T-helper 1 cell treated with Interleukin-12 subunit alpha and Interleukin-12 subunit beta and Interleukin-4 antibody, amounts not matched to agents 30 μg/mL and 1 μg/mL, for 36 hours (primary cell): Measurements from ENCODE around the gene MMP20.

Experiments used
- H3K27ac Mint-ChIP-seq: one replicate; pipeline ENCODE4 v1.8.0; 2021; ENCODE audit warnings: mild to moderate bottlenecking, mixed read lengths
- H3K27me3 Mint-ChIP-seq: one replicate; pipeline ENCODE4 v1.8.0; 2021; ENCODE audit warnings: low read depth, mixed read lengths
- H3K36me3 Mint-ChIP-seq: one replicate; pipeline ENCODE4 v1.8.0; 2021; ENCODE audit warnings: low read depth, mixed read lengths
- H3K4me1 Mint-ChIP-seq: one replicate; pipeline ENCODE4 v1.8.0; 2021; ENCODE audit warnings: low read depth, mixed read lengths
- H3K4me3 Mint-ChIP-seq: one replicate; pipeline ENCODE4 v1.8.0; 2021; ENCODE audit warnings: mild to moderate bottlenecking, moderate library complexity, mixed read lengths
- H3K9me3 Mint-ChIP-seq: one replicate; pipeline ENCODE4 v1.8.0; 2021; ENCODE audit warnings: mixed read lengths

The MMP20 gene

GRCh38 chr11:102614485-102614884, 10.6 kb downstream of the MMP20 start:
- peaks cover 6% of the 10 kb centered on the region for H3K27me3 Mint-ChIP-seq
- H3K4me1 Mint-ChIP-seq = peaks cover 17% of the 10 kb centered on the region
- no peak overlapping the region for H3K4me3 Mint-ChIP-seq
- no peaks in the 10 kb centered on the region for H3K36me3 Mint-ChIP-seq
- H3K9me3 Mint-ChIP-seq = no peaks in the 10 kb centered on the region
- no peak overlapping the region for H3K27ac Mint-ChIP-seq

- Mint-ChIP-seq H3K36me3 (no peaks in the 10 kb centered on the region), H3K27me3 (peaks cover 6% of the 10 kb centered on the region), H3K4me3 (no peak overlapping the region), H3K9me3 (no peaks in the 10 kb centered on the region), H3K4me1 (peaks cover 17% of the 10 kb centered on the region), H3K27ac (no peak overlapping the region)
Observed at GRCh38 chr11:102614031-102614430, 11.1 kb downstream of the MMP20 start.

DNA sequence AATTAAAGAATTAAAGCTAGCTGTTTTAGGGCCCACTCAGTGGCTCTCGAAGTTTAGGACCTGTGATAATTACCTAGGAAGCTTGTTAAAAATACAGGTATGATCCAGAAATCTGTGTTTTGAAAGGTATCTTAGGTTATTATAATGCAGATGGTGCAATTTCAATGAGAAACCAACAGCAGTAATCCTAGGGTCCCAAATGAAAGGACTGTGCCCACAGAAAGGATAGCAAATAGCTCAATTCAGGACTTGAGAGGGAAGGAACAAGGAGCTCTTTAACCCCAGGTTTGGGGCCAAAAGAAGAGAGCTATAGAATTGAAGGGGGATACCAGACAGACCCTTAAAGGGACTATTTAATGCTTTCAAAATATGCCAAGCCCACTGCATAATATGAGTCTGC, 11.7 kb downstream of the MMP20 start:
- Mint-ChIP-seq H3K9me3 (no peaks in the 10 kb centered on the region), H3K4me1 (peaks cover 17% of the 10 kb centered on the region), H3K36me3 (no peaks in the 10 kb centered on the region), H3K27ac (no peak overlapping the region), H3K27me3 (peaks cover 6% of the 10 kb centered on the region), H3K4me3 (no peak overlapping the region)

GRCh38 chr11:102611291-102611690, 13.8 kb downstream of the MMP20 start:
- Mint-ChIP-seq H3K27me3 (no peaks in the 10 kb centered on the region), H3K9me3 (no peaks in the 10 kb centered on the region), H3K4me3 (no peak overlapping the region), H3K36me3 (no peaks in the 10 kb centered on the region), H3K27ac (peak overlapping the region; percentile 52), H3K4me1 (peaks cover 17% of the 10 kb centered on the region)

- Mint-ChIP-seq H3K27me3 (no peaks in the 10 kb centered on the region), H3K36me3 (no peaks in the 10 kb centered on the region), H3K27ac (no peak overlapping the region), H3K9me3 (no peaks in the 10 kb centered on the region), H3K4me3 (no peak overlapping the region), H3K4me1 (peaks cover 17% of the 10 kb centered on the region)
Observed at GRCh38 chr11:102610200-102610599, 14.9 kb downstream of the MMP20 start.

- Mint-ChIP-seq H3K9me3 (no peaks in the 10 kb centered on the region), H3K36me3 (no peaks in the 10 kb centered on the region), H3K4me3 (no peak overlapping the region), H3K4me1 (peaks cover 17% of the 10 kb centered on the region), H3K27ac (no peak overlapping the region), H3K27me3 (no peaks in the 10 kb centered on the region)
Observed at GRCh38 chr11:102608699-102609098, 16.4 kb downstream of the MMP20 start.

GRCh38 chr11:102604875-102605274, 20.3 kb downstream of the MMP20 start:
- no peaks in the 10 kb centered on the region for H3K9me3 Mint-ChIP-seq
- peaks cover 3% of the 10 kb centered on the region for H3K4me1 Mint-ChIP-seq
- H3K36me3 Mint-ChIP-seq = no peaks in the 10 kb centered on the region
- H3K27me3 Mint-ChIP-seq = no peaks in the 10 kb centered on the region
- no peak overlapping the region for H3K4me3 Mint-ChIP-seq
- no peak overlapping the region for H3K27ac Mint-ChIP-seq

- H3K27me3 Mint-ChIP-seq = no peaks in the 10 kb centered on the region
- H3K36me3 Mint-ChIP-seq = no peaks in the 10 kb centered on the region
- H3K27ac Mint-ChIP-seq = no peak overlapping the region
- no peaks in the 10 kb centered on the region for H3K9me3 Mint-ChIP-seq
- H3K4me1 Mint-ChIP-seq = peaks cover 11% of the 10 kb centered on the region
- H3K4me3 Mint-ChIP-seq = no peak overlapping the region
Observed at GRCh38 chr11:102604011-102604410, 21.1 kb downstream of the MMP20 start.

DNA sequence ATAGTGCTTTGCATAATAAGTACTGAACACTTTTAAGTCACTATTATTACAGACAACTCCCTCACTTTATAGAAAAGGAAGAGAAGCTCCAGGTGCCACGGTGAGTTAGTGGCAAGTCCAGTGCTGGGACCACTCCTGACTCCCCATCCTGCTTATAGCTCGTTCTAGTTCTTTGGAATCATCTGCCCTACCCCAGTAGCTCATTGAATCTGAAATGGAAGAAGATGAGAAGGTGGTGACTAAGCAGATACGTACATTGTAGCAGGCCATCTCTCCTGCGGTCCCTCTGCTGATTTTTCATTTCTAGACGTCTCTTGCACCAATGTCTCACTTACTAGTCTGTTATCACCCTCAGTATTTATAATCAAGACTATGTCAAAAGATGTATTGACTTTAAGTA, 21.6 kb downstream of the MMP20 start:
- peaks cover 15% of the 10 kb centered on the region for H3K4me1 Mint-ChIP-seq
- no peak overlapping the region for H3K4me3 Mint-ChIP-seq
- no peaks in the 10 kb centered on the region for H3K9me3 Mint-ChIP-seq
- no peaks in the 10 kb centered on the region for H3K36me3 Mint-ChIP-seq
- H3K27ac Mint-ChIP-seq = no peak overlapping the region
- no peaks in the 10 kb centered on the region for H3K27me3 Mint-ChIP-seq

- no peaks in the 10 kb centered on the region for H3K36me3 Mint-ChIP-seq
- no peak overlapping the region for H3K4me3 Mint-ChIP-seq
- H3K4me1 Mint-ChIP-seq = peaks cover 16% of the 10 kb centered on the region
- H3K27ac Mint-ChIP-seq = no peak overlapping the region
- H3K9me3 Mint-ChIP-seq = no peaks in the 10 kb centered on the region
- H3K27me3 Mint-ChIP-seq = no peaks in the 10 kb centered on the region
Observed at GRCh38 chr11:102603091-102603490, 22.0 kb downstream of the MMP20 start.

DNA sequence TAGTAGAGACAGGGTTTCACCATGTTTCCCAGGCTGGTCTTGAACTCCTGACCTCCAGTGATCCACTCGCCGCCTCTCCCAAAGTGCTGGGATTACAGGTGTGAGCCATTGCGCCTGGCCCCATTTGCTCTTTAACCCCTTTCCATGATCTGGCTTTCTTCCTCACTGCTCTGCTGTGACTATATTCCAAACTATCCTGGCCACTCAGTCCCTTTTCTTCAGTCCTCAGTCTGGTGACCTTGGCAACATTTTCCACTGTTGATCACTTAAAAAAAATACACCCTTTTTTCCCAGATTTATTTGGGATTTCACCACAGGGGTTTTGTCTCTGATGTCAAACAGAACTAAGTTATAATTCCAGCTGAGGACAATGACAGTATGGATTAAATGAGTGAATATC, 24.5 kb downstream of the MMP20 start:
- Mint-ChIP-seq H3K36me3 (no peaks in the 10 kb centered on the region), H3K4me3 (no peak overlapping the region), H3K27ac (no peak overlapping the region), H3K27me3 (no peaks in the 10 kb centered on the region), H3K4me1 (peaks cover 24% of the 10 kb centered on the region), H3K9me3 (no peaks in the 10 kb centered on the region)

GRCh38 chr11:102599642-102600261, 25.4 kb downstream of the MMP20 start:
- peaks cover 24% of the 10 kb centered on the region for H3K4me1 Mint-ChIP-seq
- peak overlapping the region; percentile 41 for H3K27ac Mint-ChIP-seq
- no peak overlapping the region for H3K4me3 Mint-ChIP-seq

GRCh38 chr11:102598272-102598671, 26.9 kb downstream of the MMP20 start:
- Mint-ChIP-seq H3K36me3 (no peaks in the 10 kb centered on the region), H3K9me3 (no peaks in the 10 kb centered on the region), H3K27ac (no peak overlapping the region), H3K27me3 (no peaks in the 10 kb centered on the region), H3K4me3 (no peak overlapping the region), H3K4me1 (peaks cover 24% of the 10 kb centered on the region)

More at GRCh38 chr11:102599642-102600261, 25.4 kb downstream of the MMP20 start:
- H3K9me3 Mint-ChIP-seq = no peaks in the 10 kb centered on the region
- H3K36me3 Mint-ChIP-seq = no peaks in the 10 kb centered on the region
- no peaks in the 10 kb centered on the region for H3K27me3 Mint-ChIP-seq

- no peaks in the 10 kb centered on the region for H3K9me3 Mint-ChIP-seq
- no peaks in the 10 kb centered on the region for H3K36me3 Mint-ChIP-seq
- no peaks in the 10 kb centered on the region for H3K27me3 Mint-ChIP-seq
- H3K4me3 Mint-ChIP-seq = no peak overlapping the region
- no peak overlapping the region for H3K27ac Mint-ChIP-seq
- H3K4me1 Mint-ChIP-seq = peaks cover 24% of the 10 kb centered on the region
Observed at GRCh38 chr11:102596578-102596977, 28.6 kb downstream of the MMP20 start.

- H3K27me3 Mint-ChIP-seq = no peaks in the 10 kb centered on the region
- H3K36me3 Mint-ChIP-seq = peaks cover 4% of the 10 kb centered on the region
- no peak overlapping the region for H3K4me3 Mint-ChIP-seq
- H3K27ac Mint-ChIP-seq = no peak overlapping the region
- H3K9me3 Mint-ChIP-seq = peaks cover 3% of the 10 kb centered on the region
- peaks cover 28% of the 10 kb centered on the region for H3K4me1 Mint-ChIP-seq
Observed at GRCh38 chr11:102592634-102593581, 32.2 kb downstream of the MMP20 start.
